ENCODE data around the gene IP6K1. TPM values are rescaled to one million over a fixed set of nuclear protein-coding genes. Genes with fewer than 3 reads are reported as not detected.
"Not testable (repeated sequence)": the region's sequence is repeated elsewhere in the genome, so short reads cannot be mapped to it uniquely, and the experiment has no call there.

The IP6K1 gene
- total RNA-seq, 1 experiment from 2014 or later, result 44.8 TPM

- H3K27me3 Mint-ChIP-seq (ENCODE audit: insufficient read depth, unreplicated experiment); BruUV-seq (replicated peaks); H3K9me3 Mint-ChIP-seq (ENCODE audit: unreplicated experiment); H3K27ac Mint-ChIP-seq (ENCODE audit: low read depth, unreplicated experiment); DNase-seq (ENCODE audit: unreplicated experiment); intact Hi-C loops (cut with micrococcal nuclease): not testable (repeated sequence)
- Mint-ChIP-seq H3K4me1 (ENCODE audit: insufficient read depth, unreplicated experiment) (peaks cover 16% of the 10 kb centered on the region), H3K4me3 (ENCODE audit: unreplicated experiment) (peak overlapping the region; percentile 85), H3K36me3 (ENCODE audit: insufficient read depth, unreplicated experiment) (peaks cover 15% of the 10 kb centered on the region)
- ChIA-PET CTCF (interaction anchor here (0.6 to 0.7 kb wide), 2 partner anchors 10 to 146 kb away, joined by 3 to 4 read pairs; no protein-coding TSS in a partner anchor), POLR2A (interaction anchor here (0.8 kb wide), 1 partner anchor 11 kb away, joined by 3 read pairs; no protein-coding TSS in a partner anchor)
These were observed 95.5 kb downstream of the IP6K1 start for GRCh38 chr3:49690856-49691255.

- DNase-seq (ENCODE audit: unreplicated experiment); BruUV-seq (replicated peaks); H3K27me3 Mint-ChIP-seq (ENCODE audit: insufficient read depth, unreplicated experiment); H3K9me3 Mint-ChIP-seq (ENCODE audit: unreplicated experiment); intact Hi-C loops (cut with micrococcal nuclease): not testable (repeated sequence)
- H3K4me3 Mint-ChIP-seq (ENCODE audit: unreplicated experiment), result peak overlapping the region; percentile 85
- ChIA-PET CTCF (interaction anchor here (0.7 kb wide), 1 partner anchor 10 kb away, joined by 3 read pairs; no protein-coding TSS in a partner anchor), POLR2A (interaction anchor here (0.8 to 1.3 kb wide), 4 partner anchors 10 to 150 kb away, joined by 4 to 8 read pairs (median 4); no protein-coding TSS in a partner anchor)
- peaks cover 15% of the 10 kb centered on the region for H3K36me3 Mint-ChIP-seq (ENCODE audit: insufficient read depth, unreplicated experiment)
- H3K4me1 Mint-ChIP-seq (ENCODE audit: insufficient read depth, unreplicated experiment), result peaks cover 16% of the 10 kb centered on the region
- H3K27ac Mint-ChIP-seq (ENCODE audit: low read depth, unreplicated experiment), result peak overlapping the region; percentile 86
These were observed 96.3 kb downstream of the IP6K1 start for GRCh38 chr3:49689908-49690624.

GRCh38 chr3:49689046-49689907, 97.1 kb downstream of the IP6K1 start, which contains the start of the genes MST1 and RNF123:
Gene MST1, minus strand, starts transcription at chr3:49689474. Its CDS starts 783 bp downstream, at chr3:49688691.
Gene RNF123, plus strand, starts transcription at chr3:49689557. Its CDS starts 1,609 bp downstream, at chr3:49691166.
- intact Hi-C loops (cut with micrococcal nuclease), result no loop called here
- peaks cover 15% of the 10 kb centered on the region for H3K36me3 Mint-ChIP-seq (ENCODE audit: insufficient read depth, unreplicated experiment)
- no peaks in the 10 kb centered on the region for H3K27me3 Mint-ChIP-seq (ENCODE audit: insufficient read depth, unreplicated experiment)
- H3K9me3 Mint-ChIP-seq (ENCODE audit: unreplicated experiment), result no peaks in the 10 kb centered on the region
- DNase-seq (ENCODE audit: unreplicated experiment), result peak; percentile 88
- POLR2A ChIA-PET, result interaction anchor here (0.8 to 1.3 kb wide), 4 partner anchors 9 to 150 kb away, joined by 4 to 8 read pairs (median 4); no protein-coding TSS in a partner anchor
- BruUV-seq (replicated peaks), result TSS peak; percentile 85
- peak within 1 kb of the TSS; percentile 86 for H3K27ac Mint-ChIP-seq (ENCODE audit: low read depth, unreplicated experiment)
- peak within 1 kb of the TSS; percentile 85 for H3K4me3 Mint-ChIP-seq (ENCODE audit: unreplicated experiment)
- peak; percentile 14 for TF ChIP-seq CTCF (IDR thresholded peaks at IDR 0.05; ENCODE audit: unreplicated experiment)
- CTCF ChIA-PET, result interaction anchor here (0.7 kb wide), 1 partner anchor 9 kb away, joined by 3 read pairs; no protein-coding TSS in a partner anchor
- H3K4me1 Mint-ChIP-seq (ENCODE audit: insufficient read depth, unreplicated experiment), result peaks cover 16% of the 10 kb centered on the region

GRCh38 chr3:49688338-49689045, 97.8 kb downstream of the IP6K1 start:
- H3K4me1 Mint-ChIP-seq (ENCODE audit: insufficient read depth, unreplicated experiment), result peaks cover 16% of the 10 kb centered on the region
- H3K9me3 Mint-ChIP-seq (ENCODE audit: unreplicated experiment); CTCF ChIA-PET; BruUV-seq (replicated peaks); intact Hi-C loops (cut with micrococcal nuclease); H3K27me3 Mint-ChIP-seq (ENCODE audit: insufficient read depth, unreplicated experiment); DNase-seq (ENCODE audit: unreplicated experiment): not testable (repeated sequence)
- POLR2A ChIA-PET, result interaction anchor here (1.2 to 1.3 kb wide), 2 partner anchors 9 to 13 kb away, joined by 4 to 8 read pairs; no protein-coding TSS in a partner anchor
- H3K4me3 Mint-ChIP-seq (ENCODE audit: unreplicated experiment), result peak overlapping the region; percentile 85
- peak overlapping the region; percentile 86 for H3K27ac Mint-ChIP-seq (ENCODE audit: low read depth, unreplicated experiment)
- H3K36me3 Mint-ChIP-seq (ENCODE audit: insufficient read depth, unreplicated experiment), result peaks cover 15% of the 10 kb centered on the region

GRCh38 chr3:49687424-49687795, 98.9 kb downstream of the IP6K1 start:
- H3K4me3 Mint-ChIP-seq (ENCODE audit: unreplicated experiment); H3K27ac Mint-ChIP-seq (ENCODE audit: low read depth, unreplicated experiment); BruUV-seq (replicated peaks); H3K27me3 Mint-ChIP-seq (ENCODE audit: insufficient read depth, unreplicated experiment); H3K9me3 Mint-ChIP-seq (ENCODE audit: unreplicated experiment); POLR2A ChIA-PET; DNase-seq (ENCODE audit: unreplicated experiment); intact Hi-C loops (cut with micrococcal nuclease); CTCF ChIA-PET: not testable (repeated sequence)
- Mint-ChIP-seq H3K36me3 (ENCODE audit: insufficient read depth, unreplicated experiment) (peaks cover 11% of the 10 kb centered on the region), H3K4me1 (ENCODE audit: insufficient read depth, unreplicated experiment) (peaks cover 16% of the 10 kb centered on the region)

GRCh38 chr3:49686769-49687423, 99.4 kb downstream of the IP6K1 start:
- peaks cover 16% of the 10 kb centered on the region for H3K4me1 Mint-ChIP-seq (ENCODE audit: insufficient read depth, unreplicated experiment)
- DNase-seq (ENCODE audit: unreplicated experiment); H3K27ac Mint-ChIP-seq (ENCODE audit: low read depth, unreplicated experiment); intact Hi-C loops (cut with micrococcal nuclease); H3K9me3 Mint-ChIP-seq (ENCODE audit: unreplicated experiment); CTCF ChIA-PET; BruUV-seq (replicated peaks); H3K36me3 Mint-ChIP-seq (ENCODE audit: insufficient read depth, unreplicated experiment); POLR2A ChIA-PET; H3K27me3 Mint-ChIP-seq (ENCODE audit: insufficient read depth, unreplicated experiment); H3K4me3 Mint-ChIP-seq (ENCODE audit: unreplicated experiment): not testable (repeated sequence)

- POLR2A ChIA-PET; BruUV-seq (replicated peaks): not testable (repeated sequence)
These were observed 100.0 kb downstream of the IP6K1 start for GRCh38 chr3:49686346-49686745.

More at GRCh38 chr3:49686346-49686745, 100.0 kb downstream of the IP6K1 start:
- intact Hi-C loops (cut with micrococcal nuclease); DNase-seq (ENCODE audit: unreplicated experiment); H3K27ac Mint-ChIP-seq (ENCODE audit: low read depth, unreplicated experiment); H3K9me3 Mint-ChIP-seq (ENCODE audit: unreplicated experiment); CTCF ChIA-PET; H3K4me3 Mint-ChIP-seq (ENCODE audit: unreplicated experiment); H3K27me3 Mint-ChIP-seq (ENCODE audit: insufficient read depth, unreplicated experiment); H3K36me3 Mint-ChIP-seq (ENCODE audit: insufficient read depth, unreplicated experiment): not testable (repeated sequence)
- peaks cover 16% of the 10 kb centered on the region for H3K4me1 Mint-ChIP-seq (ENCODE audit: insufficient read depth, unreplicated experiment)
